Transverse colon (tissue), 3 donors: Measurements from ENCODE around the gene CDK2AP2.

Experiments
- EP300 ChIP-seq: sonication (generic); formaldehyde crosslinking; IDR thresholded peaks from one replicate; pipeline ENCODE4 v1.6.1; 2017; ENCODE audit warnings: antibody characterized with exemption, low read depth
- POLR2A ChIP-seq: fragments of 450-650 bp; IDR thresholded peaks from one replicate; pipeline ENCODE4 v1.6.1; 2016; ENCODE audit warnings: antibody characterized with exemption, mild to moderate bottlenecking, moderate library complexity
- TF ChIP-seq, protein P1 (sequence below), 5 experiments: fragments of 200-600 bp in 3 of 5; fragments of 450-650 bp in 2 of 5; sonication (generic) in 3 of 5; IDR thresholded peaks; 1 replicate in 2 of 5; 2 replicates in 3 of 5; pipeline ENCODE4 v1.5.1; 2016 to 2017; ENCODE audit warnings: antibody characterized with exemption in 5 of 5, inconsistent platforms in 3 of 5, mild to moderate bottlenecking in 2 of 5, moderate library complexity in 1 of 5

DNA sequence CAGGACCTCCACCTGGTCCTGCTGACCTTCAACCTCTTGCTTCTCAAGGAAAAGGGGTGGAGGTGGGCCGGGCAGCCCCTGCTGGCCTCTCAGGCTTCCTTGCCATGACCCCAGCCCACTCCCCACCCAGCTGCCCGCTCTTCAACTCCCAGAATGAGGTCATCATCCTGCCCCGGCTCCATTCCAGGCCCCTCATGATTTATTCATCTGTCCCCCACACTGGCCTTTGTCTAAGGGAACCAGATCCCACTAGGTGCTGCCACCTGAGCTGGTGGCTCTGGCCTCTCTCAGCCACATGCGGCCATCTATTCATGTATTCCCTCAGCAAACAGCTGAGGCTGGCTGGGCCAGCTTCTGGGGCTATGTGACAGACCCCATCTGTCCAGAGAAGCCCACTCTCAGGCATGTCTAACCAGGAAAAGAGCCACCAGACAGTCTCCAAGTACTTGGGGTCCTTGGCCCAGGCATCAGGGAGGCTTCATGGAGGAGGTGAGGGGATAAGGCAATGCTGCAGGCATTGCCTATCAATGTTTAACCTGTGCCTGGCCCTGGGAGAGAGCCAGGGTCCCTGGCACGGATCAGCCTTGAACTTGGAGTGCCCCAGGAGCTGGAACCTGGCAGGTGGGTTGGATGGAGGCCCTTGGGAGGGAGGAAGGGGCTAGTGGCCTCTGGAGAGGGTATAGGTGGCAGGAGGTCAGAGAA lies 17.5 kb upstream of the CDK2AP2 start:
- TF ChIP-seq, protein P1, sequence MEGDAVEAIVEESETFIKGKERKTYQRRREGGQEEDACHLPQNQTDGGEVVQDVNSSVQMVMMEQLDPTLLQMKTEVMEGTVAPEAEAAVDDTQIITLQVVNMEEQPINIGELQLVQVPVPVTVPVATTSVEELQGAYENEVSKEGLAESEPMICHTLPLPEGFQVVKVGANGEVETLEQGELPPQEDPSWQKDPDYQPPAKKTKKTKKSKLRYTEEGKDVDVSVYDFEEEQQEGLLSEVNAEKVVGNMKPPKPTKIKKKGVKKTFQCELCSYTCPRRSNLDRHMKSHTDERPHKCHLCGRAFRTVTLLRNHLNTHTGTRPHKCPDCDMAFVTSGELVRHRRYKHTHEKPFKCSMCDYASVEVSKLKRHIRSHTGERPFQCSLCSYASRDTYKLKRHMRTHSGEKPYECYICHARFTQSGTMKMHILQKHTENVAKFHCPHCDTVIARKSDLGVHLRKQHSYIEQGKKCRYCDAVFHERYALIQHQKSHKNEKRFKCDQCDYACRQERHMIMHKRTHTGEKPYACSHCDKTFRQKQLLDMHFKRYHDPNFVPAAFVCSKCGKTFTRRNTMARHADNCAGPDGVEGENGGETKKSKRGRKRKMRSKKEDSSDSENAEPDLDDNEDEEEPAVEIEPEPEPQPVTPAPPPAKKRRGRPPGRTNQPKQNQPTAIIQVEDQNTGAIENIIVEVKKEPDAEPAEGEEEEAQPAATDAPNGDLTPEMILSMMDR (IDR thresholded peaks at IDR 0.05), result no peak
- TF ChIP-seq POLR2A, result no peak
- TF ChIP-seq EP300, result no peak
